GM19023 (cell line): ENCODE data around the gene CCDC85A.

Experiments
- ATAC-seq: cut with Tn5 transposase; IDR thresholded peaks from one replicate; pipeline ENCODE4 v1.9.1; 2021; ENCODE audit warnings: mild to moderate bottlenecking, moderate library complexity; ENCODE audit not compliant: unreplicated experiment

CCDC85A gene

GRCh38 chr2:56234241-56234640 is 50.5 kb downstream of the CCDC85A start:
- ATAC-seq, result no peak

GRCh38 chr2:56239030-56239429 is 55.2 kb downstream of the CCDC85A start:
- no peak for ATAC-seq

GRCh38 chr2:56239437-56239836 is 55.6 kb downstream of the CCDC85A start:
- no peak for ATAC-seq

- ATAC-seq, result no peak
These were observed 56.4 kb downstream of the CCDC85A start for GRCh38 chr2:56240210-56240609.

GRCh38 chr2:56244506-56244905 is 60.7 kb downstream of the CCDC85A start:
- ATAC-seq, result no peak

GRCh38 chr2:56244911-56245530 is 61.2 kb downstream of the CCDC85A start:
- ATAC-seq, result no peak

- ATAC-seq, result no peak
These were observed 65.4 kb downstream of the CCDC85A start for GRCh38 chr2:56248965-56249742.

- ATAC-seq, result no peak
These were observed 66.5 kb downstream of the CCDC85A start for GRCh38 chr2:56250153-56250729.

- ATAC-seq, result no peak
These were observed 76.6 kb downstream of the CCDC85A start for GRCh38 chr2:56260415-56260814.

GRCh38 chr2:56262241-56262640 is 78.5 kb downstream of the CCDC85A start:
- no peak for ATAC-seq

GRCh38 chr2:56263876-56264275 is 80.1 kb downstream of the CCDC85A start:
- ATAC-seq, result no peak

GRCh38 chr2:56266761-56267414 is 83.1 kb downstream of the CCDC85A start:
- no peak for ATAC-seq

- ATAC-seq, result no peak
These were observed 83.6 kb downstream of the CCDC85A start for GRCh38 chr2:56267415-56267788.

GRCh38 chr2:56268856-56269255 is 85.1 kb downstream of the CCDC85A start:
- no peak for ATAC-seq

GRCh38 chr2:56271275-56271674 is 87.5 kb downstream of the CCDC85A start:
- no peak for ATAC-seq

- no peak for ATAC-seq
These were observed 101.4 kb downstream of the CCDC85A start for GRCh38 chr2:56285224-56285623.

GRCh38 chr2:56286936-56287335 is 103.1 kb downstream of the CCDC85A start:
- ATAC-seq, result no peak

GRCh38 chr2:56287508-56287907 is 103.7 kb downstream of the CCDC85A start:
- ATAC-seq, result no peak

GRCh38 chr2:56287974-56288373 is 104.2 kb downstream of the CCDC85A start:
- no peak for ATAC-seq

- no peak for ATAC-seq
These were observed 105.2 kb downstream of the CCDC85A start for GRCh38 chr2:56288838-56289580.

GRCh38 chr2:56291711-56292110 is 107.9 kb downstream of the CCDC85A start:
- ATAC-seq, result no peak
